Uterus (tissue), 2 donors: ENCODE measurements around the gene HOXC5.

ENCODE experiments used
- CTCF ChIP-seq, 4 experiments: fragments of 200-600 bp in 2 of 4; fragments of 450-650 bp in 2 of 4; sonication (generic) in 2 of 4; IDR thresholded peaks; one replicate each; pipeline ENCODE4 v1.5.1; 2016 to 2019; ENCODE audit warnings: antibody characterized with exemption in 4 of 4, mild to moderate bottlenecking in 2 of 4, moderate library complexity in 1 of 4
- POLR2A ChIP-seq, 2 donors: fragments of 450-650 bp; IDR thresholded peaks; one replicate each; pipeline ENCODE4 v1.6.1; 2016; ENCODE audit warnings: antibody characterized with exemption in 2 of 2, mild to moderate bottlenecking in 1 of 2, moderate library complexity in 1 of 2

- no peak for TF ChIP-seq CTCF (IDR thresholded peaks at IDR 0.05)
- TF ChIP-seq POLR2A (IDR thresholded peaks at IDR 0.05): no peak
Measured at GRCh38 chr12:54039417-54040147, 6.7 kb downstream of the HOXC5 start.
